Fibroblast of the aortic adventitia (primary cell): ENCODE measurements around the gene SLC66A2. TPM values are rescaled to one million over a fixed set of nuclear protein-coding genes. Genes with fewer than 3 reads are reported as not detected.
A peak's percentile ranks its signal among the peaks of the same experiment; 100 is the strongest.

Experiments
- DNase-seq: peaks from one replicate; pipeline ENCODE4 v3.0.0-alpha.2; 2010; ENCODE audit warnings: low read depth
- H3K4me3 ChIP-seq: 2 replicates; pipeline ENCODE4 v1.5.1; 2011; ENCODE audit warnings: low read depth, mild to moderate bottlenecking, control low read depth, low read length, moderate library complexity
- total RNA-seq: library from RNA; depleted of rRNA; stranded (reverse); fragments of >200 nt; gene quantifications from 2 replicates; pipeline ENCODE4 v1.2.3, GENCODE V29; 2012; ENCODE audit warnings: low replicate concordance
- TF ChIP-seq, protein P1 (sequence below): IDR thresholded peaks from 2 replicates; pipeline ENCODE4 v1.5.1; 2011; ENCODE audit warnings: mild to moderate bottlenecking, low read length, control low read depth, inconsistent platforms; ENCODE audit not compliant: insufficient read depth

Gene SLC66A2
- total RNA-seq, 1 donor: 15.6 TPM

DNA sequence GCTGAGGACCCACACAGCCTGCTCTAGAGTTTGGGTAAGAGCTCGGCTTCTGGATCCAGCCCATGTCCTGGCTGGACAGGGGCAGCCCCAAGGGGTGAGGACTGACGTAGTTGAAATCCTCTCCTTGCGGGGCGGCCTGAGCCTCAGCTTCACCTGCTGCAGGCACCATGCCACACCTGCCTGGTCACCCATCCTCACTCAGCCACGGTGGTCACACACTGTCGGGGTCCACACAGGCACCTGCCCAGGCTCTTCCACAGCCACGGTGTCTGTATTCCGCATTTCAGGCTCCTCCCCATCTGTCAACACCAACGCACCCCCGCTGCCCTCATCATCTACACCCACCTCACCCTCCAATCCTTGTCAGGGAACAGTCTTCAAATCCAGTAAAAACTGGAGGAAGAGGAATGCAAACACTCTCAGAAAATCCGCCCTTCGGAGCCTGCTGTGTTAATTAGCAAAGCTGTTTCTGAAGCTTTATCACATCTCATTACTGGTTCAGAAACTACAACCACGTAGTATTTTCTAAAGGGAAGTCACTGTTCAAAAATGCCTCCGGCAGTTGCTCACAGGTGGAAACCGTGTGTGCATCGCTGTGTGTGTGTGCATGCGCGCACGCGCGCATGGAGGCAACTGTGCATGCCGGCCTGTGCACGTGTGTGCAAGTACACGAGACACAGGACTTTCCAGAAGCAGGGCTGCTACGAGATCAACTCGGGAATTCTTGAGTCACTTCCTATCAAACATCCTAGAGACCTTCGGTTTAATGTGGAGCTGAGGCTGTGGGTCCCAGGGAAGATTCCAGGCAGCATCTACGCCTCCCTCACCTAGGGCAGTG is 38.2 kb downstream of the SLC66A2 start:
- TF ChIP-seq, protein P1, sequence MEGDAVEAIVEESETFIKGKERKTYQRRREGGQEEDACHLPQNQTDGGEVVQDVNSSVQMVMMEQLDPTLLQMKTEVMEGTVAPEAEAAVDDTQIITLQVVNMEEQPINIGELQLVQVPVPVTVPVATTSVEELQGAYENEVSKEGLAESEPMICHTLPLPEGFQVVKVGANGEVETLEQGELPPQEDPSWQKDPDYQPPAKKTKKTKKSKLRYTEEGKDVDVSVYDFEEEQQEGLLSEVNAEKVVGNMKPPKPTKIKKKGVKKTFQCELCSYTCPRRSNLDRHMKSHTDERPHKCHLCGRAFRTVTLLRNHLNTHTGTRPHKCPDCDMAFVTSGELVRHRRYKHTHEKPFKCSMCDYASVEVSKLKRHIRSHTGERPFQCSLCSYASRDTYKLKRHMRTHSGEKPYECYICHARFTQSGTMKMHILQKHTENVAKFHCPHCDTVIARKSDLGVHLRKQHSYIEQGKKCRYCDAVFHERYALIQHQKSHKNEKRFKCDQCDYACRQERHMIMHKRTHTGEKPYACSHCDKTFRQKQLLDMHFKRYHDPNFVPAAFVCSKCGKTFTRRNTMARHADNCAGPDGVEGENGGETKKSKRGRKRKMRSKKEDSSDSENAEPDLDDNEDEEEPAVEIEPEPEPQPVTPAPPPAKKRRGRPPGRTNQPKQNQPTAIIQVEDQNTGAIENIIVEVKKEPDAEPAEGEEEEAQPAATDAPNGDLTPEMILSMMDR: no peak
- DNase-seq: no peak
- H3K4me3 ChIP-seq: no peak overlapping the region

DNA sequence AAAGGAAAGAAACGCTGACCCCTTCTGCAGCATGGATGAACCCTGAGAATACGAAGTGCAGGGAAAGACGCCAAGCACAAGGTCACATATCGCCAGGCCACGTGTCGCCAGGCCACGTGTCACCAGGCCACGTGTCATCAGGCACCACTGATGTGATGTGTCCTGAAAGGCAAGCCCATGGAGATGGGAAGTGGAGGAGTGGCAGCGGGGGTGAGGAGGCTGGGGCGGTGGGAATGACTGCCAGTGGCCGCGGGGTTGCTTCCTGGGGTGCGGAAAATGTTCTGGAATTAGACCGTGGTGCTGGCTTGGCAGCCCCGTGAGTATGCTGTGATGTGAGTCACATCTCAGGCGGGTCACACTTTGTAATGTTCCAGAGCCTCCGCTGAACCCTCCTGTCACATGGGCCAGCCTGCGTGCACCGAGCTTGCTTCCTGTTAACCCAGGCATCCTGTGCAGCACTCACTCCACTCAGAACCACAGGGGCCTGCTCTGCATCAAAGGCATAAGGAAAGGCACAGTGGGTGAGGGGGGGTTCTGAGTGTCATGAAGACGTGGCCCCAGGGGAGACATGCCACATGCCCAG is 39.0 kb downstream of the SLC66A2 start:
- peak; percentile 4 for DNase-seq
- TF ChIP-seq, protein P1: no peak
- no peak overlapping the region for H3K4me3 ChIP-seq

DNA sequence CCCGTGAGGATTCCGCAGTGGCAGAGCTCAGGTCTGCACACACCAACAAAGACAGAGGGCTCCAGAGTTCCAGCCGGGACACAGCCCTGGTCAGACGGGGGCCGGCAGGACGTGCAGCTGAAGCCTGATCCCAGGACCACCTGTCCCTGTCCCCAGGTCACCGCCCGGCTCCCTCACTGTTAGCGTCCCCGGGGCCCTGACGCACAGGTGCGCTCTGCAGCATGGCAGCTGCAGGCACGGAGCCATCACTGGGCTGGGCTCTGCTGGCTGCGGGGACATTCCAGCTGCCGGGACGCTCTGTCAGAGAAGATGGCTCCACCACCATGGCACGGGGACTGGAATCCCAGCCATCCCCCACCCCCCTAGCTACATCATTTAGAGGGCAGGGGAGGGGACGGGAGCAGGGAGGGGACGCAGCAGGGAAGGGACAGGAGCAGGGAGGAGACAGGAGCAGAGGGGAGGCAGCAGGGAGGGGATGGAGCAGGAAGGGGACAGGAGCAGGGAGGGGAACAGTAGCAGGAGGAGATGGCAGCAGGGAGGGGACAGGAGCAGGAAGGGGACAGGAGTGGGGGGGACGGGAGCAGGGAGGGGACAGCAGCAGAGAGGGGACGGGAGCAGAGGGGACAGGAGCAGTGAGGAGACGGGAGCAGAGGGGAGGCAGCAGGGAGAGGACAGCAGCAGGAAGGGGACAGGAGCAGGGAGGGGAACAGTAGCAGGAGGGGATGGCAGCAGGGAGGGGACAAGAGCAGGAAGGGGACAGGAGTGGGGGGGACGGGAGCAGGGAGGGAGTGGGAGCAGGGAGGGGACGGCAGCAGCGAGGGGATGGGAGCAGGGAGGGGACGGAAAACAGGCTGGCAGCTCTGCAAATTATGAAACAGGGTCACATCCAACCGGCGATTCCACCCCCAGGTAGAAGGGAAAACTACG is 39.8 kb downstream of the SLC66A2 start:
- no peak for DNase-seq
- TF ChIP-seq, protein P1: no peak
- no peak overlapping the region for H3K4me3 ChIP-seq

DNA sequence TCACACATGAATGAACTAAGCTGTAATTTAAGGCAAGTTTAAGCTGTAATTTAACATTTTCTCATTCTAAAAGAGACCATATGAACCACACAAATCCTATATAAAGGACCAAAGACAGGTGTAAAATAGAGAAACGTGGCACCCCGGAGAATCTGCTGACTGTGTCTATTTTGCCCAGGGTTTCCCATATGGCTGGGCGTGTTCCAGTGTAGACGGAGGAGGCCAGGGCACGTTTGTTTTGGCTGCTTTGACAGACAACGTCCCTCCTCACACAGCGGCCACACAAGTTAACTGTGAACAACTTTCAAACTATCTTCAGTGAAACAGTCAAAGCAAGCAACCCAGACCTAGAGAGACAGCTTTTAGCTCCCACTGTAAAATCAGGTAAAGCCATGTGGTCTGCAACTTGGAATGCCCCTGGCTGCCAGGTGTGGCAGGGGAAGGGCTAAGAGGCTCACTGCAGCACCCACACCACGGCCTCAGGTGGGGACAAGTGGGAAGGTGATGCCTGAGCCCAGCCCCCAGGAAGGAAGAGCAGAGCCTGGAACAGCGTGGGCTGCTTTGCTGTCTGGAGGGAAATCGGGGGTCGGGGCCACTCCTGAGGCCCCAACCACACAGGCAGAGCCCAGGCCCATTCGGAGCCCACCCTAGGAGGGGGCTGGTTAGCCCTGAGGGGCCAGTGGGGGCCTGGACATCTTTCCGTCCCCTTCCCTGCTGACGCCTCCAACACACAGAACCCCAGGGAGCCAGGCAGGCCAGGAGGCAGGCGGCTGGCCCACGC is 40.7 kb downstream of the SLC66A2 start:
- TF ChIP-seq, protein P1: no peak
- no peak for DNase-seq
- H3K4me3 ChIP-seq: no peak overlapping the region

DNA sequence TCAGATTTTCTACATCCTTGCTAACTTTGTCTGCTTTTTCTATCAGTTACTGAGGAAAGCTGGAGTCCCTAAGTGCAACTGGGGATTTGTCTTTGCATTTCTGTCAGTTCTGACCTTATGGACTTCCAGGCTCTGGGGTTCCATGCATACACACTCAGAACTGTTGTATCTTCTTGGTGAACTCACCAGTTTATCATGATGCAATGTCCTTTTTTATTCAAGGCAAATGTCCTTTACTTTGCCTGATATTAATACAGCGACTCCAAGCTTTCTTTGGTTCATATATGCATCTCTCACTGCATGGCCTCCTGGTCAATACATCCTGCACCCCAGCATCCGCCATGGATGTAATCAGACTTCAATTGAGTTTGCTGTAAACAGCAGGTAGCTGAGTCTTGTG is 44.7 kb downstream of the SLC66A2 start:
- H3K4me3 ChIP-seq: no peak overlapping the region
- no peak for DNase-seq
- TF ChIP-seq, protein P1: no peak

DNA sequence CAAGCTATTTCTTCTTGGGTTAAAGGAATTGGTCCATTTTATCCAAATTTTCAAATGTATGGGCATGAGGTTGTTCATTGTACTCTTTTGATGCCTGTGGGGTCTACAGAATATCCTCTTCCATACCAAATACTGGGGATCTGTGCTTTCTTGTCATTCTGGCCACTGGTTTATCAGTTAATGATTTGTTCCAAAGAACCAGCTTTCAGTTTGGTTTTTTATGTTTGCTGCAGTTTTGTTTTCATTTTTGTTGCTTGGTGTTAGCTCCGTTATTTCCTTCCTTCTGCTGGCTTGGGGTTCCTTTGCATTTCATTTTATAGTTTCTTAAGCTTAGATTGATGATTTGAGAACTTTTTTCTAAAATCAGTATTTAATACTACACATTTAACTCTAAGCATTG is 45.5 kb downstream of the SLC66A2 start:
- H3K4me3 ChIP-seq: no peak overlapping the region
- TF ChIP-seq, protein P1: no peak
- no peak for DNase-seq
